ENCODE measurements around the gene RPL23. TPM values are rescaled to one million over a fixed set of nuclear protein-coding genes. Genes with fewer than 3 reads are reported as not detected.

Gene RPL23
- total and polyA plus RNA-seq, 9 of the 15 experiments (the other 6 are each of a cell fraction or from before 2014, with no cell fraction given), result 1,745 to 3,667 (median 3,096) TPM

DNA sequence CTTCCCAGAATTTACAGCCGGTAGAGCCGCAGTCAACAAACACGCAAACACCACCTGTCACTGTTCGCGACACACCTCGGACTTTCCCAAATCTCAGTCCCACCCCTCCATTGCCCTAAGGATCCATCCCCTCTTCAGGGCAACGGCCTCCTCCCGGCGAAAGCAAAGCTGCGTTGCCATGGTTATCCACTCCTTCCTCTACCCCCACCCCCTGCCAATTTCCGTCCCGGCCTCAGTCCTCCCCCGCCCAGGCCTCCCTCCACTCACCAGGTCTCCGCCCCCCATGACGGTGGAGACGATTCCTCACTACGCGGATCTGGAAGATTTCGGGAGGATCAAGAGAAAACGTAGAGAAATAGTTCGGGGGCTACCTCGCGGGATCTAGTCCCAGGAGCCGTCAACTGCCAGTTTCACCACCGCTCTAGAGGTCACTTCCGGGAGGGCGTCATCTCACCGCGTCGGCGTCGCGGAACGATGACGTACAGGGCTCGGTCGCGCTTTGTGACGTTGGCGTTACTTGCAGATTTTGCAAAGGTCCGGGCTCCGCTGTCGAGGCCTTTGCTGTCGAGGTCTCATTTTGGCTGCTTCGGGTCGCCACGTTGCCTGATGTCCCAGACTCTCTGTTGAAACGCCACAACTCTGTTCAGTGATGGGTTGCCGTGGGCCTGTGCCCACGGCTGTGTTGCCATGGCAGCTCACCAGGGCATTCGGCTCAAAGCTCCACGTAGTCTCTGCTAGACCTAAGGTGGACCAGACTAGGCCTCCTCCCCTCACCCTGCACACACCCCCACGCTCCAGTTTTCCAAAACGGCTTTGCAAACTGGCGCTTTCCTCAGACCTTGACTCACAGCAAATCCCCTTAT lies 28.4 kb downstream of the RPL23 start, which contains the start of gene CWC25 (continued):
- TF ChIP-seq RREB1 (CRISPR knock-in tag; IDR thresholded peaks at IDR 0.05), result no peak
- no peak for TF ChIP-seq ZNF764 (CRISPR knock-in tag; IDR thresholded peaks at IDR 0.05; ENCODE audit: low read depth)
- peak; percentile 96 for TF ChIP-seq ZKSCAN1 (IDR thresholded peaks at IDR 0.05; ENCODE audit: low read depth, low read length)
- TF ChIP-seq ZBTB49 (CRISPR knock-in tag; IDR thresholded peaks at IDR 0.05; ENCODE audit: borderline replicate concordance), result no peak
- TF ChIP-seq TFAP4 (CRISPR knock-in tag; IDR thresholded peaks at IDR 0.05; ENCODE audit: borderline replicate concordance), result peak; percentile 75; the same call in 1 of the 2 replicates
- TF ChIP-seq STAT5B (CRISPR knock-in tag; IDR thresholded peaks at IDR 0.05), result no peak
- no peak for TF ChIP-seq CBFA2T2 (conservative IDR thresholded peaks at IDR 0.05)
- TF ChIP-seq SOX6 (IDR thresholded peaks at IDR 0.05), result peak; percentile 41; the same call in 1 of the 2 replicates
